ENCODE results near the gene PALD1.

GRCh38 chr10:70512149-70512639, 33.6 kb downstream of the PALD1 start:
- TF ChIP-seq POLR2AphosphoS5 (IDR thresholded peaks at IDR 0.05), result no peak
- TF ChIP-seq CTCF (IDR thresholded peaks at IDR 0.05), result no peak
- no peak for TF ChIP-seq POLR2A (IDR thresholded peaks at IDR 0.05)

All from breast epithelium (tissue), 3 donors.